ENCODE measurements around the gene ARL6IP5. TPM values are rescaled to one million over a fixed set of nuclear protein-coding genes. Genes with fewer than 3 reads are reported as not detected.

ARL6IP5 gene
- total RNA-seq, 1 donor from 2014 or later, result 125 TPM

- DNase-seq (ENCODE audit: low spot score), result peak; percentile 89
Measured at GRCh38 chr3:69085833-69086722, 1.3 kb downstream of the ARL6IP5 start.

- DNase-seq (ENCODE audit: low spot score), result no peak
Measured at GRCh38 chr3:69087030-69087791, 2.5 kb downstream of the ARL6IP5 start.

- DNase-seq (ENCODE audit: low spot score), result no peak
Measured at GRCh38 chr3:69088063-69088462, 3.3 kb downstream of the ARL6IP5 start.

- DNase-seq (ENCODE audit: low spot score), result no peak
Measured at GRCh38 chr3:69090021-69090420, 5.3 kb downstream of the ARL6IP5 start.

GRCh38 chr3:69091389-69092029, 6.8 kb downstream of the ARL6IP5 start:
- DNase-seq (ENCODE audit: low spot score), result no peak

- DNase-seq (ENCODE audit: low spot score), result no peak
Measured at GRCh38 chr3:69092030-69092516, 7.3 kb downstream of the ARL6IP5 start.

GRCh38 chr3:69094467-69095205, 9.9 kb downstream of the ARL6IP5 start:
- no peak for DNase-seq (ENCODE audit: low spot score)

- DNase-seq (ENCODE audit: low spot score), result no peak
Measured at GRCh38 chr3:69095636-69096035, 10.9 kb downstream of the ARL6IP5 start.

- DNase-seq (ENCODE audit: low spot score), result no peak
Measured at GRCh38 chr3:69096299-69096698, 11.6 kb downstream of the ARL6IP5 start.

- DNase-seq (ENCODE audit: low spot score), result no peak
Measured at GRCh38 chr3:69097407-69098086, 12.8 kb downstream of the ARL6IP5 start.

- DNase-seq (ENCODE audit: low spot score), result no peak
Measured at GRCh38 chr3:69099576-69099975, 14.8 kb downstream of the ARL6IP5 start.

- DNase-seq (ENCODE audit: low spot score), result no peak
Measured at GRCh38 chr3:69102384-69102783, 17.6 kb downstream of the ARL6IP5 start.

GRCh38 chr3:69103123-69103522, 18.4 kb downstream of the ARL6IP5 start:
- no peak for DNase-seq (ENCODE audit: low spot score)

GRCh38 chr3:69104586-69104985, 19.8 kb downstream of the ARL6IP5 start:
- DNase-seq (ENCODE audit: low spot score), result no peak

- no peak for DNase-seq (ENCODE audit: low spot score)
Measured at GRCh38 chr3:69105320-69105719, 20.6 kb downstream of the ARL6IP5 start.

- DNase-seq (ENCODE audit: low spot score), result no peak
Measured at GRCh38 chr3:69107841-69108240, 23.1 kb downstream of the ARL6IP5 start.

- DNase-seq (ENCODE audit: low spot score), result no peak
Measured at GRCh38 chr3:69108811-69109210, 24.1 kb downstream of the ARL6IP5 start.

- no peak for DNase-seq (ENCODE audit: low spot score)
Measured at GRCh38 chr3:69110941-69111546, 26.3 kb downstream of the ARL6IP5 start.

- no peak for DNase-seq (ENCODE audit: low spot score)
Measured at GRCh38 chr3:69113536-69113935, 28.8 kb downstream of the ARL6IP5 start.

GRCh38 chr3:69115731-69116130, 31.0 kb downstream of the ARL6IP5 start:
- no peak for DNase-seq (ENCODE audit: low spot score)
